ENCODE results near the gene SMPD4. TPM values are rescaled to one million over a fixed set of nuclear protein-coding genes. Genes with fewer than 3 reads are reported as not detected.
A peak's percentile ranks its signal among the peaks of the same experiment; 100 is the strongest.
"Not testable (repeated sequence)": the region's sequence is repeated elsewhere in the genome, so short reads cannot be mapped to it uniquely, and the experiment has no call there.

Gene SMPD4
- total and polyA plus RNA-seq, 2 donors (not counting 1 experiment from before 2014, with no cell fraction given) = 63.8 to 80.6 TPM

DNA sequence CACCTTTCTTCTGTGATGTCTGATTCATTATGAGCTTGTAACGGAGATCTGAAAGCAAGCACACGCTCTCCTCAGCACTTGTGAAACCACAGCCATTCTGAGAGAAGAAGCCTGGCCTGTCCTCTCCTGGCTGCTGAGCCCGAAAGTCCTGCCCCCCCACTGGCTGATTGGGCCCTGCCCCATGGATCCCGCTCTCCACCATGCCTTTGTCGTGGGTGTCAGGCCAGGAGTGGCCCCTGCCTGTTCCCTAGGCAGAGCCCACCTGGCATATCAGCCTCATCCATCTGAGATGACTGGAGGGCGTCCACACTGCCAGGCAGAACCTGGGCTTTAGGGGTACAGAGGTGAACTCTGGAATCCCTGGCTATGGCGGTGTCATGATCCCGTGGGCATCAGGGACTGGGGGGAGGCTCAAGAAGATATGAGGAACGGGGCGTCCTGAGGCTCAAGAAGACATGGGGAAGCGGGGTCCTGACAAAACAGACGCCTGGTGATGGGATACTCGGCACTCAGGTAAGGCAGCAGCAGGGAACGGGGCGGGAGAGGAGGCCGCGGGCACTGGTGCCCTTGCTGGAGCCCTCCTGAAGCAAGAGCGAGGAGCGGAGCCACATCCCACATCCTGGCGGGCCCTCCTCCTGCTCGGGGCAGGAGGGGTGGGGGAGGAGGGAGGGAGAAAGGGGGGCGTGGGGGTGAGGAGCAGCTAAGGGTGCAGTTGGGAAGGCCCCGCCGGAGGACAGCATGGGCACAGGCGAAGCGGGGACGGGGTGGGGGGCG is 37.9 kb downstream of the SMPD4 start:
- H3K9ac ChIP-seq (ENCODE audit: low read length); H3K27ac ChIP-seq (ENCODE audit: low read length in 2 of 2); H3K9me3 Mint-ChIP-seq (ENCODE audit: insufficient read depth); H3K4me1 ChIP-seq (ENCODE audit: control insufficient read depth in 2 of 2, insufficient read depth in 2 of 2, low read length in 2 of 2); H3K79me2 ChIP-seq (ENCODE audit: control insufficient read depth, insufficient read depth, low read length); H3K27me3 ChIP-seq (replicated peaks in 1 of 4; ENCODE audit: control extremely low read depth in 1 of 4, control insufficient read depth in 3 of 4, insufficient read depth in 4 of 4, low read length in 3 of 4); H3K4me2 ChIP-seq (replicated peaks; ENCODE audit: low read depth, low read length, poor library complexity, severe bottlenecking); H3K36me3 ChIP-seq (replicated peaks in 1 of 2; ENCODE audit: control extremely low read depth in 1 of 2, control insufficient read depth in 1 of 2, extremely low read depth in 1 of 2, insufficient read depth in 2 of 2, low read length in 1 of 2); H3K9me3 ChIP-seq (ENCODE audit: control extremely low read depth in 1 of 3, control insufficient read depth in 2 of 3, insufficient read depth in 1 of 3, low read length in 2 of 3); H2AFZ ChIP-seq (ENCODE audit: insufficient read depth, low read depth, low read length, poor library complexity, severe bottlenecking); H4K20me1 ChIP-seq (ENCODE audit: control insufficient read depth, insufficient read depth, low read length, poor library complexity, severe bottlenecking); POLR2A ChIA-PET; ATAC-seq (ENCODE audit: low read depth); H3K4me1 Mint-ChIP-seq; intact Hi-C loops (cut with micrococcal nuclease); CTCF ChIA-PET; H3K4me3 ChIP-seq (ENCODE audit: control extremely low read depth in 1 of 5, extremely low read depth in 1 of 5, insufficient read depth in 1 of 5, low read depth in 2 of 5, low read length in 4 of 5): not testable (repeated sequence)
- peaks cover 12% of the 10 kb centered on the region for H3K27me3 Mint-ChIP-seq
- DNase-seq = peak; percentile 16
- peak overlapping the region; percentile 82 for H3K4me3 Mint-ChIP-seq
- 62% methylated on average over 12 of the region's 28 CpGs for WGBS (ENCODE audit: insufficient coverage)
- H3K27ac Mint-ChIP-seq = peak overlapping the region; percentile 32

DNA sequence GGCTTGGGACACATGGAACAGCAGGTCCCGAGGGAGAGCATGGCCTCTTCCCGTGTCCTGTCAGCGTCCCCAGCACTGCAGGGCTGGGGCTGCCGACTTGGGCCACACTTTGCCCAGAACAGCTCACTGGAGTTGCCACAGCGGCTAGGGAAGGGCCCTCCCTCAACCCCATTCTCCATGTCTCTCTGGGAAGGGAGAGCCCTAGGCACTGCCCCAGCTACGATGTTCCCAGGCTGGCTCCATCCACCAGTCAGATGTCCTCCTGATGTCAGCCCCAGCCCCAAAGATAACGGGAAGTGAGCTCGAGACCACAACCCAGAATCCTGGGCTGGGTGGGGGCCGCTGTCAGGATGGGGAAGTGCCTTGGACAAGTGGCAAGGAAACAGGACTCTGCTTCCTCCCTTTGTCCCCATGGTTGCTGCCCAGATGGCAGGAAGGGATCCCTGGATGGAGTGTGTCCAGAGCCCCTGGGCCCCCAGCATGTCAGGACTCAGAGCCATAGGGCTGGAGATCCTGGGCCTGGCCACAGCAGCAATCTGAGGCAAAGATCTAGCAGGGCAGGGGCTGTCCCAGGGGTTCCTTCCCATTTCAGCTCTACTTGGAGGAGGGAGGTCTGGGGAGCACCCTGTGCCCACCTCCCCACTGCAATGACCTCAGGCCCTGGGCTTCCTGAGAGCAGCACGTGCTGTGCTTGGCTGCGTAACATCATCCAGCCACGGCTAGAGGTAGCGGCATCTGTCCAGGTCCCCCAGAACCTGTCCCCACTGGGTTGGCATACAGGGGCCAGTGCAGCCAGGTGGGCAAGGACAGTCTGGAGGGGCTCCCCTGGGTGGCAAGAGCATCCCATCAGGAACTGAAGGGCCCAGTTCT is 38.8 kb downstream of the SMPD4 start:
- H3K27me3 ChIP-seq (replicated peaks in 1 of 4; ENCODE audit: control extremely low read depth in 1 of 4, control insufficient read depth in 3 of 4, insufficient read depth in 4 of 4, low read length in 3 of 4); H3K4me1 ChIP-seq (ENCODE audit: control insufficient read depth in 2 of 2, insufficient read depth in 2 of 2, low read length in 2 of 2); DNase-seq; H3K36me3 ChIP-seq (replicated peaks in 1 of 2; ENCODE audit: control extremely low read depth in 1 of 2, control insufficient read depth in 1 of 2, extremely low read depth in 1 of 2, insufficient read depth in 2 of 2, low read length in 1 of 2); H3K9ac ChIP-seq (ENCODE audit: low read length); H3K9me3 ChIP-seq (ENCODE audit: control extremely low read depth in 1 of 3, control insufficient read depth in 2 of 3, insufficient read depth in 1 of 3, low read length in 2 of 3); CTCF ChIA-PET; H4K20me1 ChIP-seq (ENCODE audit: control insufficient read depth, insufficient read depth, low read length, poor library complexity, severe bottlenecking); H3K79me2 ChIP-seq (ENCODE audit: control insufficient read depth, insufficient read depth, low read length); H3K27ac ChIP-seq (ENCODE audit: low read length in 2 of 2); H3K9me3 Mint-ChIP-seq (ENCODE audit: insufficient read depth); ATAC-seq (ENCODE audit: low read depth); H3K4me2 ChIP-seq (replicated peaks; ENCODE audit: low read depth, low read length, poor library complexity, severe bottlenecking); H3K4me3 ChIP-seq (ENCODE audit: control extremely low read depth in 1 of 5, extremely low read depth in 1 of 5, insufficient read depth in 1 of 5, low read depth in 2 of 5, low read length in 4 of 5); H2AFZ ChIP-seq (ENCODE audit: insufficient read depth, low read depth, low read length, poor library complexity, severe bottlenecking); H3K4me1 Mint-ChIP-seq; intact Hi-C loops (cut with micrococcal nuclease): not testable (repeated sequence)
- Mint-ChIP-seq H3K4me3 (peak overlapping the region; percentile 72), H3K27ac (peak overlapping the region; percentile 32), H3K27me3 (peaks cover 12% of the 10 kb centered on the region)
- POLR2A ChIA-PET = interaction anchor here (0.6 kb wide), 1 partner anchor 199 kb away, joined by 4 read pairs; no protein-coding TSS in a partner anchor
- WGBS (ENCODE audit: insufficient coverage) = 91% methylated on average over 6 of the region's 13 CpGs

DNA sequence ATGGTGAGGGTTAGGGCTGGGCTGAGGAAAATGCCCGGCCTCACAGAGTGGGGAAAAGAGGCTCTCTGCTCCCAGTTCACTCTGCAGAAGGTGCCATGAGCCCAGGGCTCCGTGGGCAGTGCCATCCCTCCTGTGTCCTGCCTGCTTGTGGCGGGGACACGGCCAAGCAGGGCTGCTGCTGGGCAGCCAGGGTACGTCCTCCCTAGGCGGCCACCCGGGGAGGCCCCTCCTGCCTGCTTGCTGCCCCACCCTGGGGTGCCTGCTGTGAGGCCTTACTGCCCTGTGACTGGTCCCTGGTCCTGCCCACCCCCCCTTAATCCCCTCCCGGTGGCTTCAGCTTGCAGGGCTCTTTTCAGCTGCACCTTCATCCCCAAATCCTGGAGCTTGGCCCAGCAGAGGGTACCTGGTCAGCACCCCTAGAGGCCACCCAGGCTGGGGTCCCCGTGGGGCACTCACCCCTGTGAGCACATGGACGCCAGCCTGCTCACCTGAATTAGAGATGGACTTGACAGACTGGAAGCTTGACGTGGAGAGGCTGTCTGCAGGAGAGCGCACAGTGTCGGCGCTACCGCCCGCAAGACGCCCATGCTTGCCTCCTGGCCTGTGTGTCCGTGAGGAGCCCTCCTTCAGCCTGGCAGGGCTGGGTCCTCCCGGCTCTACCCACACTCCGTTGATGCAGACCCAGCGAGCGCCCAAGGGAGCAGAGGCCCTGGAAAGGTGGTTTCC is 39.6 kb downstream of the SMPD4 start:
- H3K4me3 ChIP-seq (ENCODE audit: control extremely low read depth in 1 of 5, extremely low read depth in 1 of 5, insufficient read depth in 1 of 5, low read depth in 2 of 5, low read length in 4 of 5); H3K9me3 ChIP-seq (ENCODE audit: control extremely low read depth in 1 of 3, control insufficient read depth in 2 of 3, insufficient read depth in 1 of 3, low read length in 2 of 3); intact Hi-C loops (cut with micrococcal nuclease); H3K27ac Mint-ChIP-seq; H3K9me3 Mint-ChIP-seq (ENCODE audit: insufficient read depth); H3K4me1 ChIP-seq (ENCODE audit: control insufficient read depth in 2 of 2, insufficient read depth in 2 of 2, low read length in 2 of 2); H3K4me3 Mint-ChIP-seq; H2AFZ ChIP-seq (ENCODE audit: insufficient read depth, low read depth, low read length, poor library complexity, severe bottlenecking); DNase-seq; H3K79me2 ChIP-seq (ENCODE audit: control insufficient read depth, insufficient read depth, low read length); CTCF ChIA-PET; H3K36me3 ChIP-seq (replicated peaks in 1 of 2; ENCODE audit: control extremely low read depth in 1 of 2, control insufficient read depth in 1 of 2, extremely low read depth in 1 of 2, insufficient read depth in 2 of 2, low read length in 1 of 2); H3K9ac ChIP-seq (ENCODE audit: low read length); H3K4me2 ChIP-seq (replicated peaks; ENCODE audit: low read depth, low read length, poor library complexity, severe bottlenecking); ATAC-seq (ENCODE audit: low read depth); H4K20me1 ChIP-seq (ENCODE audit: control insufficient read depth, insufficient read depth, low read length, poor library complexity, severe bottlenecking); H3K27me3 ChIP-seq (replicated peaks in 1 of 4; ENCODE audit: control extremely low read depth in 1 of 4, control insufficient read depth in 3 of 4, insufficient read depth in 4 of 4, low read length in 3 of 4); H3K4me1 Mint-ChIP-seq; H3K27ac ChIP-seq (ENCODE audit: low read length in 2 of 2): not testable (repeated sequence)
- 97% methylated on average over 3 of the region's 22 CpGs for WGBS (ENCODE audit: insufficient coverage)
- POLR2A ChIA-PET = interaction anchor here (0.6 kb wide), 1 partner anchor 200 kb away, joined by 4 read pairs; no protein-coding TSS in a partner anchor
- H3K27me3 Mint-ChIP-seq = peaks cover 12% of the 10 kb centered on the region
